HEK293 (cell line): Measurements from ENCODE around the gene MAP3K12.

Experiments
- GLIS1 ChIP-seq: fragments of 450-650 bp; formaldehyde crosslinking; IDR thresholded peaks from 2 replicates; pipeline ENCODE4 v1.5.1; 2016; ENCODE audit warnings: missing biosample characterization, missing genetic modification characterization
- HOXA7 ChIP-seq: sonication (generic); formaldehyde crosslinking; IDR thresholded peaks from 2 replicates; pipeline ENCODE4 v1.8.1; 2022; ENCODE audit warnings: missing genetic modification reagents, borderline replicate concordance
- INSM2 ChIP-seq: fragments of 450-650 bp; formaldehyde crosslinking; IDR thresholded peaks from 2 replicates; pipeline ENCODE4 v1.5.1; 2016; ENCODE audit warnings: missing biosample characterization, missing genetic modification characterization
- KLF16 ChIP-seq: fragments of 450-650 bp; formaldehyde crosslinking; IDR thresholded peaks from 2 replicates; pipeline ENCODE4 v1.5.1; 2017; ENCODE audit warnings: missing biosample characterization, missing genetic modification characterization
- PRDM10 ChIP-seq: fragments of 450-650 bp; formaldehyde crosslinking; IDR thresholded peaks from 2 replicates; pipeline ENCODE4 v1.5.1; 2016; ENCODE audit warnings: missing biosample characterization, missing genetic modification characterization
- SALL2 ChIP-seq: fragments of 450-650 bp; formaldehyde crosslinking; IDR thresholded peaks from 2 replicates; pipeline ENCODE4 v1.5.0; 2017; ENCODE audit warnings: missing biosample characterization, mild to moderate bottlenecking, missing genetic modification characterization, borderline replicate concordance
- ZBTB11 ChIP-seq: fragments of 450-650 bp; formaldehyde crosslinking; conservative IDR thresholded peaks from 2 replicates; pipeline ENCODE4 v1.5.1; 2016; ENCODE audit warnings: low read depth, missing biosample characterization, missing genetic modification characterization
- ZBTB49 ChIP-seq: fragments of 450-650 bp; formaldehyde crosslinking; IDR thresholded peaks from 2 replicates; pipeline ENCODE4 v1.5.1; 2016; ENCODE audit warnings: missing biosample characterization, missing genetic modification characterization, low read depth
- ZBTB8A ChIP-seq: fragments of 450-650 bp; formaldehyde crosslinking; IDR thresholded peaks from 2 replicates; pipeline ENCODE4 v1.5.1; 2016; ENCODE audit warnings: missing biosample characterization, missing genetic modification characterization
- ZFP69B ChIP-seq: fragments of 450-650 bp; formaldehyde crosslinking; IDR thresholded peaks from 2 replicates; pipeline ENCODE4 v1.5.1; 2016; ENCODE audit warnings: missing biosample characterization, missing genetic modification characterization
- ZNF366 ChIP-seq: fragments of 450-650 bp; formaldehyde crosslinking; conservative IDR thresholded peaks from 2 replicates; pipeline ENCODE4 v1.5.1; 2016; ENCODE audit warnings: missing biosample characterization, missing genetic modification characterization
- ZNF394 ChIP-seq: fragments of 450-650 bp; formaldehyde crosslinking; IDR thresholded peaks from 2 replicates; pipeline ENCODE4 v1.5.1; 2016; ENCODE audit warnings: missing biosample characterization, missing genetic modification characterization, mild to moderate bottlenecking, moderate library complexity, borderline replicate concordance
- ZNF518A ChIP-seq: fragments of 450-650 bp; formaldehyde crosslinking; conservative IDR thresholded peaks from 2 replicates; pipeline ENCODE4 v1.5.1; 2016; ENCODE audit warnings: low read depth, missing biosample characterization, missing genetic modification characterization
- ZNF645 ChIP-seq: fragments of 450-650 bp; formaldehyde crosslinking; IDR thresholded peaks from 2 replicates; pipeline ENCODE4; 2016; ENCODE audit warnings: missing biosample characterization, missing genetic modification characterization
- ZNF677 ChIP-seq: fragments of 450-650 bp; IDR thresholded peaks from 2 replicates; pipeline ENCODE4 v1.5.0; 2018; ENCODE audit warnings: missing biosample characterization, mild to moderate bottlenecking, missing genetic modification characterization, moderate library complexity
- ZNF76 ChIP-seq: fragments of 450-650 bp; formaldehyde crosslinking; IDR thresholded peaks from 2 replicates; pipeline ENCODE4; 2016; ENCODE audit warnings: low read depth, missing biosample characterization, missing genetic modification characterization, borderline replicate concordance
- ZSCAN23 ChIP-seq: fragments of 450-650 bp; formaldehyde crosslinking; IDR thresholded peaks from 2 replicates; pipeline ENCODE4 v1.5.1; 2016; ENCODE audit warnings: missing biosample characterization, missing genetic modification characterization
- ZSCAN4 ChIP-seq: fragments of 450-650 bp; formaldehyde crosslinking; IDR thresholded peaks from 2 replicates; pipeline ENCODE4 v1.5.1; 2017; ENCODE audit warnings: missing biosample characterization, missing genetic modification characterization

MAP3K12 gene

GRCh38 chr12:53451661-53452158 lies 47.5 kb downstream of the MAP3K12 start, which contains the start of gene PCBP2 (continued):
- TF ChIP-seq PRDM10 (tag by site-specific recombination), result peak; percentile 82
- TF ChIP-seq ZNF394 (tag by site-specific recombination), result peak; percentile 68
- peak; percentile 83 for TF ChIP-seq INSM2 (tag by site-specific recombination)
- TF ChIP-seq ZBTB49 (tag by site-specific recombination), result no peak
- TF ChIP-seq ZNF645 (tag by site-specific recombination), result no peak
- TF ChIP-seq ZSCAN4 (tag by site-specific recombination), result no peak
- TF ChIP-seq ZFP69B (tag by site-specific recombination), result peak; percentile 73
- TF ChIP-seq ZBTB8A, result peak; percentile 77
- peak; percentile 99 for TF ChIP-seq ZNF366 (tag by site-specific recombination)
- TF ChIP-seq GLIS1 (tag by site-specific recombination), result peak; percentile 36; the same call in 1 of the 2 replicates
- peak; percentile 68 for TF ChIP-seq ZNF76
- peak; percentile 96 for TF ChIP-seq ZBTB11
- no peak for TF ChIP-seq ZNF677 (tag by site-specific recombination)
- TF ChIP-seq HOXA7, result no peak
- TF ChIP-seq ZSCAN23, result peak; percentile 65; the same call in 1 of the 2 replicates
- TF ChIP-seq KLF16 (tag by site-specific recombination), result no peak; the same call in 1 of the 2 replicates
- TF ChIP-seq SALL2 (tag by site-specific recombination), result no peak
- TF ChIP-seq ZNF518A (tag by site-specific recombination), result peak; percentile 93
